SK-N-MC (cell line): ENCODE measurements around the gene DERL3.

Experiments used
- DNase-seq: peaks from one replicate; pipeline ENCODE4 v3.0.0-alpha.2; 2011; ENCODE audit warnings: low read depth, low spot score
- H3K27ac ChIP-seq: fragments of 200-600 bp; sonication (generic); 2 replicates; pipeline ENCODE4 v1.5.1; 2016; ENCODE audit warnings: mixed run types
- H3K36me3 ChIP-seq: fragments of 200-600 bp; sonication (generic); 2 replicates; pipeline ENCODE4 v1.6.1; 2017; ENCODE audit warnings: antibody characterized with exemption, low read length, mixed read lengths; ENCODE audit not compliant: insufficient read depth
- H3K4me3 ChIP-seq: fragments of 200-600 bp; sonication (generic); 2 replicates; pipeline ENCODE4 v1.5.1; 2016
- H3K9ac ChIP-seq: fragments of 200-600 bp; sonication (generic); 2 replicates; pipeline ENCODE4 v1.8.0; 2017; ENCODE audit warnings: mixed run types, mixed read lengths; ENCODE audit not compliant: insufficient read length
- H3K9me3 ChIP-seq: fragments of 200-600 bp; sonication (generic); 2 replicates; pipeline ENCODE4 v1.6.1; 2017; ENCODE audit warnings: low read depth, mild to moderate bottlenecking, antibody characterized with exemption, low read length, moderate library complexity, mixed read lengths
- EZH2 ChIP-seq: fragments of 200-600 bp; sonication (generic); IDR thresholded peaks from one replicate; pipeline ENCODE4 v1.6.1; 2017; ENCODE audit warnings: antibody characterized with exemption
- FOXP2 ChIP-seq: optimal IDR thresholded peaks from 2 replicates; pipeline ENCODE3; 2011; ENCODE audit warnings: mild to moderate bottlenecking, moderate library complexity; ENCODE audit not compliant: insufficient read depth; ENCODE audit errors: extremely low read length, control extremely low read depth
- POLR2AphosphoS5 ChIP-seq: IDR thresholded peaks from 2 replicates; pipeline ENCODE4 v1.6.1; 2012; ENCODE audit warnings: mild to moderate bottlenecking, low read depth, low read length, borderline replicate concordance

Gene DERL3

GRCh38 chr22:23790819-23791737 lies 47.7 kb downstream of the DERL3 start:
- Histone ChIP-seq H3K36me3 (peaks cover 63% of the 10 kb centered on the region), H3K9me3 (no peaks in the 10 kb centered on the region), H3K27ac (peak overlapping the region; percentile 49; the same call in 1 of the 2 replicates), H3K9ac (peak overlapping the region; percentile 33), H3K4me3 (peak overlapping the region; percentile 53)
- DNase-seq: no peak
- TF ChIP-seq EZH2 (no peak), POLR2AphosphoS5 (no peak; the same call in 1 of the 2 replicates), FOXP2 (peak; percentile 80)

GRCh38 chr22:23789638-23790037 lies 49.2 kb downstream of the DERL3 start:
- TF ChIP-seq FOXP2 (no peak), POLR2AphosphoS5 (no peak), EZH2 (no peak)
- no peaks in the 10 kb centered on the region for H3K9me3 ChIP-seq
- H3K27ac ChIP-seq: no peak overlapping the region
- no peak overlapping the region for H3K9ac ChIP-seq
- DNase-seq: no peak
- peaks cover 51% of the 10 kb centered on the region for H3K36me3 ChIP-seq
- no peak overlapping the region for H3K4me3 ChIP-seq

- Histone ChIP-seq H3K9me3 (no peaks in the 10 kb centered on the region), H3K4me3 (no peak overlapping the region; the same call in 1 of the 2 replicates), H3K27ac (no peak overlapping the region), H3K9ac (no peak overlapping the region), H3K36me3 (peaks cover 46% of the 10 kb centered on the region)
- TF ChIP-seq FOXP2: no peak
- no peak for TF ChIP-seq EZH2
- no peak for TF ChIP-seq POLR2AphosphoS5
- no peak for DNase-seq
Measured at GRCh38 chr22:23789121-23789520, 49.7 kb downstream of the DERL3 start.

GRCh38 chr22:23787910-23788309 lies 50.9 kb downstream of the DERL3 start:
- Histone ChIP-seq H3K9me3 (no peaks in the 10 kb centered on the region), H3K27ac (peak overlapping the region; percentile 100), H3K36me3 (peaks cover 35% of the 10 kb centered on the region), H3K4me3 (peak overlapping the region; percentile 100), H3K9ac (peak overlapping the region; percentile 100)
- no peak for DNase-seq
- TF ChIP-seq EZH2 (no peak), POLR2AphosphoS5 (no peak), FOXP2 (no peak)

GRCh38 chr22:23787600-23787896 lies 51.3 kb downstream of the DERL3 start:
- Histone ChIP-seq H3K9me3 (no peaks in the 10 kb centered on the region), H3K36me3 (peaks cover 31% of the 10 kb centered on the region), H3K27ac (peak overlapping the region; percentile 100), H3K4me3 (peak overlapping the region; percentile 100), H3K9ac (peak overlapping the region; percentile 100)
- no peak for DNase-seq
- TF ChIP-seq FOXP2 (no peak), EZH2 (no peak), POLR2AphosphoS5 (no peak)

GRCh38 chr22:23786752-23787599 lies 51.8 kb downstream of the DERL3 start, which contains the start of gene SMARCB1:
Gene SMARCB1 (plus strand): TSS chr22:23786966. CDS start chr22:23787170, 204 bp downstream.
- TF ChIP-seq POLR2AphosphoS5 (peak; percentile 85), FOXP2 (no peak)
- Histone ChIP-seq H3K9me3 (no peaks in the 10 kb centered on the region), H3K9ac (peak within 1 kb of the TSS; percentile 100), H3K27ac (peak within 1 kb of the TSS; percentile 100), H3K4me3 (peak within 1 kb of the TSS; percentile 100), H3K36me3 (peaks cover 25% of the 10 kb centered on the region)
- DNase-seq: peak; percentile 32

GRCh38 chr22:23786261-23786710 lies 52.5 kb downstream of the DERL3 start:
- DNase-seq: no peak
- peak overlapping the region; percentile 100 for H3K4me3 ChIP-seq
- peak overlapping the region; percentile 100 for H3K9ac ChIP-seq
- peak overlapping the region; percentile 100 for H3K27ac ChIP-seq
- H3K9me3 ChIP-seq: no peaks in the 10 kb centered on the region
- no peak for TF ChIP-seq EZH2
- no peak for TF ChIP-seq FOXP2
- no peak for TF ChIP-seq POLR2AphosphoS5
- H3K36me3 ChIP-seq: peaks cover 18% of the 10 kb centered on the region
